Keratinocyte (primary cell): ENCODE data around the gene SLC35D3. TPM values are rescaled to one million over a fixed set of nuclear protein-coding genes. Genes with fewer than 3 reads are reported as not detected.

Source experiments
- DNase-seq: peaks from one replicate; pipeline ENCODE4 v3.0.0-alpha.2; 2011; ENCODE audit warnings: low read depth, missing footprints, low spot score
- FAIRE-seq: peaks from 2 replicates; lab custom pipeline; 2011; peaks lifted over from hg19 to GRCh38; lab: Jason Lieb, UNC
- H2AFZ ChIP-seq: 2 replicates; pipeline ENCODE4 v1.6.0; 2012; ENCODE audit warnings: low read length, control low read depth, inconsistent platforms; ENCODE audit not compliant: control insufficient read depth
- H3K27ac ChIP-seq: 2 replicates; pipeline ENCODE4 v1.5.1; 2011; ENCODE audit warnings: low read length; ENCODE audit not compliant: control insufficient read depth, insufficient read depth
- H3K27me3 ChIP-seq: 3 replicates; pipeline ENCODE4 v1.6.0; 2011; ENCODE audit warnings: low read length; ENCODE audit not compliant: control insufficient read depth, insufficient read depth; ENCODE audit errors: extremely low read depth
- H3K36me3 ChIP-seq, 2 experiments: 2 replicates in 1 of 2; 3 replicates in 1 of 2; pipeline ENCODE4 v1.5.1; 2011; ENCODE audit warnings: low read length in 2 of 2, mild to moderate bottlenecking in 1 of 2; ENCODE audit not compliant: control insufficient read depth in 2 of 2, insufficient read depth in 2 of 2; ENCODE audit errors: extremely low read depth in 1 of 2
- H3K4me1 ChIP-seq: 3 replicates; pipeline ENCODE4 v1.5.1; 2011; ENCODE audit warnings: low read length; ENCODE audit not compliant: control insufficient read depth, insufficient read depth; ENCODE audit errors: extremely low read depth
- H3K4me2 ChIP-seq: 3 replicates; pipeline ENCODE4 v1.6.0; 2011; ENCODE audit warnings: low read depth, low read length; ENCODE audit not compliant: control insufficient read depth, insufficient read depth; ENCODE audit errors: extremely low read depth
- H3K4me3 ChIP-seq, 3 experiments: fragments of 200-600 bp in 1 of 3; sonication (generic) in 1 of 3; 2 replicates in 2 of 3; 3 replicates in 1 of 3; pipeline ENCODE4 v1.5.1; 2011 to 2016; ENCODE audit warnings: low read length in 3 of 3, mild to moderate bottlenecking in 3 of 3, control low read depth in 2 of 3, inconsistent platforms in 1 of 3, low read depth in 1 of 3, mixed read lengths in 1 of 3, mixed run types in 1 of 3, moderate library complexity in 1 of 3; ENCODE audit not compliant: control insufficient read depth in 2 of 3, insufficient read depth in 2 of 3; ENCODE audit errors: extremely low read depth in 1 of 3
- H3K79me2 ChIP-seq: 2 replicates; pipeline ENCODE4 v1.6.0; 2012; ENCODE audit warnings: low read length; ENCODE audit not compliant: control insufficient read depth, insufficient read depth
- H3K9ac ChIP-seq: 3 replicates; pipeline ENCODE4 v1.6.0; 2011; ENCODE audit warnings: low read length; ENCODE audit not compliant: control insufficient read depth, insufficient read depth; ENCODE audit errors: extremely low read depth
- H3K9me1 ChIP-seq: 3 replicates; pipeline ENCODE4 v1.6.0; 2011; ENCODE audit warnings: low read length; ENCODE audit not compliant: control insufficient read depth, insufficient read depth; ENCODE audit errors: extremely low read depth
- H3K9me3 ChIP-seq: 2 replicates; pipeline ENCODE4 v1.5.1; 2012; ENCODE audit warnings: low read depth, low read length; ENCODE audit not compliant: control insufficient read depth
- H4K20me1 ChIP-seq: 3 replicates; pipeline ENCODE4 v1.6.0; 2011; ENCODE audit warnings: low read length; ENCODE audit not compliant: control insufficient read depth, insufficient read depth; ENCODE audit errors: extremely low read depth
- EZH2 ChIP-seq: IDR thresholded peaks from one replicate; pipeline ENCODE4 v1.6.1; 2012; ENCODE audit warnings: inconsistent platforms, mild to moderate bottlenecking, low read length, moderate library complexity
- dilution Hi-C: fragments of 300-500 bp; cut with MboI; formaldehyde crosslinking; loops from one replicate; pipeline ENCODE4 v1.7.0; 2020; ENCODE audit warnings: low sequenced_read_pairs; ENCODE audit not compliant: extremely low pct_ligation_motif_present
- polyA plus RNA-seq, 5 experiments: library from polyadenylated mRNA; depleted of rRNA in 3 of 5; stranded (reverse) in 3 of 5; stranded (forward) in 1 of 5; unstranded in 1 of 5; fragments of >200 nt; gene quantifications; 1 replicate in 1 of 5; 2 replicates in 3 of 5; 3 replicates in 1 of 5; pipeline versions ENCODE4 v1.2.1 to v1.2.3, GENCODE V29; 2011 to 2012; ENCODE audit warnings: missing spikeins in 2 of 5, low read depth in 1 of 5, low replicate concordance in 1 of 5
- TF ChIP-seq, protein P1 (sequence below), 3 experiments: IDR thresholded peaks in 1 of 3; conservative IDR thresholded peaks in 1 of 3; optimal IDR thresholded peaks in 1 of 3; 2 replicates in 2 of 3; 3 replicates in 1 of 3; pipeline versions ENCODE3 to v1.5.1; 2011; ENCODE audit warnings: low read length in 3 of 3, mild to moderate bottlenecking in 3 of 3, moderate library complexity in 2 of 3, control low read depth in 1 of 3, inconsistent platforms in 1 of 3; ENCODE audit not compliant: insufficient read depth in 2 of 3; ENCODE audit errors: extremely low read depth in 1 of 3

The SLC35D3 gene
- polyA plus RNA-seq, 1 donor (not counting 4 experiments of a cell fraction or from before 2014, with no cell fraction given) = not detected

DNA sequence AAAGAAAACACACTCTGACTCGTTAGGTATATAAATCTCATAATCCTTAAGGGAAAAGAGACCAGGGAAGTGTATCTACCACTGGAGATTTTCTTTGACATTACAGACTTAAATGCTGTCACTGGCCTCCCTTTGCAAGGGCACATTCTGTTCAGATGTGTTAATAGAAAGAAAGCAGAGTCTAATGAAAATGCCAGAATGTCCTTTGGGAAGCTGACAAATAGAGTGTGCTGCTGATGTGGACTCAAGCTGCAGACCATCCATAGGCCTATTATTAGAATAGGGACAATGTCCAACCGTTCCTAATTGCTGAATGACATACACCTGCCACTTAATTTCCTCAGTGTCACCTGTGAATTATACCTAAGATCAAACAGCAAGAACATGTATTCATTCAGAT lies 41.2 kb downstream of the SLC35D3 start:
- Histone ChIP-seq H3K9me3 (no peaks in the 10 kb centered on the region), H3K4me1 (no peaks in the 10 kb centered on the region), H3K27me3 (no peaks in the 10 kb centered on the region), H3K4me2 (no peak overlapping the region), H3K9me1 (no peaks in the 10 kb centered on the region), H3K27ac (no peak overlapping the region), H3K36me3 (no peaks in the 10 kb centered on the region), H2AFZ (no peak overlapping the region), H3K9ac (no peak overlapping the region), H3K79me2 (no peaks in the 10 kb centered on the region), H3K4me3 (no peak overlapping the region), H4K20me1 (no peaks in the 10 kb centered on the region)
- FAIRE-seq (no peak), DNase-seq (no peak)
- dilution Hi-C loops = no loop called here
- no peak for TF ChIP-seq EZH2
- TF ChIP-seq, protein P1, sequence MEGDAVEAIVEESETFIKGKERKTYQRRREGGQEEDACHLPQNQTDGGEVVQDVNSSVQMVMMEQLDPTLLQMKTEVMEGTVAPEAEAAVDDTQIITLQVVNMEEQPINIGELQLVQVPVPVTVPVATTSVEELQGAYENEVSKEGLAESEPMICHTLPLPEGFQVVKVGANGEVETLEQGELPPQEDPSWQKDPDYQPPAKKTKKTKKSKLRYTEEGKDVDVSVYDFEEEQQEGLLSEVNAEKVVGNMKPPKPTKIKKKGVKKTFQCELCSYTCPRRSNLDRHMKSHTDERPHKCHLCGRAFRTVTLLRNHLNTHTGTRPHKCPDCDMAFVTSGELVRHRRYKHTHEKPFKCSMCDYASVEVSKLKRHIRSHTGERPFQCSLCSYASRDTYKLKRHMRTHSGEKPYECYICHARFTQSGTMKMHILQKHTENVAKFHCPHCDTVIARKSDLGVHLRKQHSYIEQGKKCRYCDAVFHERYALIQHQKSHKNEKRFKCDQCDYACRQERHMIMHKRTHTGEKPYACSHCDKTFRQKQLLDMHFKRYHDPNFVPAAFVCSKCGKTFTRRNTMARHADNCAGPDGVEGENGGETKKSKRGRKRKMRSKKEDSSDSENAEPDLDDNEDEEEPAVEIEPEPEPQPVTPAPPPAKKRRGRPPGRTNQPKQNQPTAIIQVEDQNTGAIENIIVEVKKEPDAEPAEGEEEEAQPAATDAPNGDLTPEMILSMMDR (optimal IDR thresholded peaks at IDR 0.05 in 1 of 3, IDR thresholded peaks at IDR 0.05 in 1 of 3, conservative IDR thresholded peaks at IDR 0.05 in 1 of 3; ENCODE audit: extremely low read depth in 1 of 3, insufficient read depth in 2 of 3, low read length in 3 of 3) = no peak

DNA sequence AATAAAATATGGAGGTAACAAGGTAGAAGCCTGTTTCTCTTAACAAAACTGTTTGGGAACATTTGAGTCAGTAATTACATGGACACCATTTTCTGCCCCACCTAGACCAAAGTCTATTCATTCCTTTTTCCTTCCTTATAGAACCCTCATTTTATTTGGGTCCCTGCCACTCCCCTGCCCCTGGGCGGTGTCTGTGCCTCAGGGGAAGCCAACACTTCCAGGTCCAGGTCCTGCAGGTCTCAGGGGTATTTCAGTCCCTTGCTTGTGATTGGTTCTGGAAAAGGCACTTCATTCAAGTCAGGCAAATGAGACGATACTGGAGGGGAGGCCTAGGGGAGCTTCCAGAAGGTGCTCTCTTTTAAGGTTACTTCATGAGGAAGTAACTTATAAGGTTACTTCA lies 42.3 kb downstream of the SLC35D3 start:
- H3K27ac ChIP-seq = no peak overlapping the region
- H3K27me3 ChIP-seq = no peaks in the 10 kb centered on the region
- DNase-seq (no peak), FAIRE-seq (no peak)
- H3K4me2 ChIP-seq = no peak overlapping the region
- dilution Hi-C loops = no loop called here
- no peak overlapping the region for H3K9ac ChIP-seq
- H3K4me1 ChIP-seq = no peaks in the 10 kb centered on the region
- TF ChIP-seq EZH2 = no peak
- TF ChIP-seq, protein P1 (optimal IDR thresholded peaks at IDR 0.05 in 1 of 3, IDR thresholded peaks at IDR 0.05 in 1 of 3, conservative IDR thresholded peaks at IDR 0.05 in 1 of 3; ENCODE audit: extremely low read depth in 1 of 3, insufficient read depth in 2 of 3, low read length in 3 of 3) = no peak
- no peaks in the 10 kb centered on the region for H4K20me1 ChIP-seq
- no peaks in the 10 kb centered on the region for H3K36me3 ChIP-seq
- H3K9me3 ChIP-seq = no peaks in the 10 kb centered on the region
- no peak overlapping the region for H2AFZ ChIP-seq
- no peaks in the 10 kb centered on the region for H3K9me1 ChIP-seq
- no peaks in the 10 kb centered on the region for H3K79me2 ChIP-seq
- no peak overlapping the region for H3K4me3 ChIP-seq
